ENCODE data around the gene SHF.
A peak's percentile ranks its signal among the peaks of the same experiment; 100 is the strongest.

SHF gene

GRCh38 chr15:45168751-45169551 is 18.8 kb downstream of the SHF start:
- DNase-seq, result no peak

GRCh38 chr15:45168286-45168685 is 19.5 kb downstream of the SHF start:
- no peak for DNase-seq

GRCh38 chr15:45167631-45168205 is 20.0 kb downstream of the SHF start:
- DNase-seq, result no peak

GRCh38 chr15:45166834-45167630 is 20.7 kb downstream of the SHF start:
- peak; percentile 83 for DNase-seq

GRCh38 chr15:45165536-45165935 is 22.2 kb downstream of the SHF start:
- no peak for DNase-seq

GRCh38 chr15:45164914-45165313 is 22.9 kb downstream of the SHF start:
- no peak for DNase-seq

- no peak for DNase-seq
These were observed 24.3 kb downstream of the SHF start for GRCh38 chr15:45163508-45163856.

- DNase-seq, result peak; percentile 71
These were observed 24.8 kb downstream of the SHF start for GRCh38 chr15:45162771-45163507.

GRCh38 chr15:45161666-45162065 is 26.1 kb downstream of the SHF start:
- DNase-seq, result no peak

GRCh38 chr15:45157974-45158373 is 29.8 kb downstream of the SHF start:
- peak; percentile 64 for DNase-seq

GRCh38 chr15:45156744-45157455 is 30.9 kb downstream of the SHF start:
- DNase-seq, result no peak

- DNase-seq, result no peak
These were observed 32.0 kb downstream of the SHF start for GRCh38 chr15:45155739-45156138.

GRCh38 chr15:45151998-45152828 is 35.6 kb downstream of the SHF start:
- DNase-seq, result no peak

- DNase-seq, result no peak
These were observed 36.8 kb downstream of the SHF start for GRCh38 chr15:45150997-45151396.

- DNase-seq, result no peak
These were observed 37.3 kb downstream of the SHF start for GRCh38 chr15:45150481-45150880.

- DNase-seq, result no peak
These were observed 38.7 kb downstream of the SHF start for GRCh38 chr15:45149060-45149459.

GRCh38 chr15:45148076-45149059 is 39.4 kb downstream of the SHF start:
- no peak for DNase-seq

GRCh38 chr15:45147606-45148005 is 40.2 kb downstream of the SHF start:
- no peak for DNase-seq

- no peak for DNase-seq
These were observed 41.4 kb downstream of the SHF start for GRCh38 chr15:45146405-45146804.

- DNase-seq, result no peak
These were observed 43.0 kb downstream of the SHF start for GRCh38 chr15:45144775-45145174.

All from MV-4-11 (cell line).